Brain microvascular endothelial cell (primary cell): ENCODE measurements around the gene CTAG1A.
A peak's percentile ranks its signal among the peaks of the same experiment; 100 is the strongest.

ENCODE experiments used
- DNase-seq: peaks from one replicate; pipeline ENCODE4 v3.0.0-alpha.2; 2020
- H3K27ac ChIP-seq: fragments of 250-450 bp; sonication (Bioruptor Pico); 2 replicates; pipeline ENCODE4 v1.5.1; 2020; ENCODE audit warnings: mild to moderate bottlenecking, moderate library complexity
- H3K27me3 ChIP-seq: fragments of 250-450 bp; sonication (Bioruptor Pico); replicated peaks from 2 replicates; pipeline ENCODE4 v1.5.1; 2020; ENCODE audit warnings: mild to moderate bottlenecking
- H3K36me3 ChIP-seq: fragments of 250-450 bp; sonication (Bioruptor Pico); replicated peaks from 2 replicates; pipeline ENCODE4 v1.5.1; 2020; ENCODE audit warnings: mild to moderate bottlenecking
- H3K4me3 ChIP-seq: 2 replicates; pipeline ENCODE4 v1.5.1; 2011; ENCODE audit warnings: low read depth, mild to moderate bottlenecking, control low read depth, low read length, moderate library complexity
- CTCF ChIP-seq: IDR thresholded peaks from 2 replicates; pipeline ENCODE4 v1.5.1; 2011; ENCODE audit warnings: low read depth, mild to moderate bottlenecking, moderate library complexity, low read length, control low read depth, inconsistent platforms; ENCODE audit errors: missing control alignments
- in situ Hi-C: cut with HindIII; loops from 2 replicates; pipeline ENCODE4 v1.10.0; 2017; ENCODE audit warnings: low sequenced_read_pairs, low pct_ligation_motif_present

The CTAG1A gene

GRCh38 chrX:154541896-154542722, 42.8 kb upstream of the CTAG1A start:
- H3K27ac ChIP-seq, result peak overlapping the region; percentile 77
- no peaks in the 10 kb centered on the region for H3K27me3 ChIP-seq
- in situ Hi-C loops, result no loop called here
- H3K4me3 ChIP-seq, result no peak overlapping the region
- DNase-seq, result peak; percentile 91
- TF ChIP-seq CTCF, result no peak
- no peaks in the 10 kb centered on the region for H3K36me3 ChIP-seq

GRCh38 chrX:154542723-154543424, 42.1 kb upstream of the CTAG1A start:
- H3K4me3 ChIP-seq, result no peak overlapping the region
- in situ Hi-C loops, result no loop called here
- no peaks in the 10 kb centered on the region for H3K27me3 ChIP-seq
- TF ChIP-seq CTCF, result no peak
- DNase-seq, result no peak
- H3K36me3 ChIP-seq, result no peaks in the 10 kb centered on the region
- peak overlapping the region; percentile 77 for H3K27ac ChIP-seq

GRCh38 chrX:154545673-154546274, 39.2 kb upstream of the CTAG1A start:
- in situ Hi-C loops, result no loop called here
- no peak for DNase-seq
- Histone ChIP-seq H3K36me3 (no peaks in the 10 kb centered on the region), H3K4me3 (peak overlapping the region; percentile 78), H3K27ac (no peak overlapping the region), H3K27me3 (no peaks in the 10 kb centered on the region)
- TF ChIP-seq CTCF, result no peak

- no peak for DNase-seq
- in situ Hi-C loops, result no loop called here
- peak within 1 kb of the TSS; percentile 83 for H3K27ac ChIP-seq
- H3K36me3 ChIP-seq, result no peaks in the 10 kb centered on the region
- peak within 1 kb of the TSS; percentile 78 for H3K4me3 ChIP-seq
- no peaks in the 10 kb centered on the region for H3K27me3 ChIP-seq
- no peak for TF ChIP-seq CTCF
These were observed 38.3 kb upstream of the CTAG1A start, which contains the start of gene G6PD for GRCh38 chrX:154546354-154547244. G6PD (minus strand) TSS chrX:154546846; CDS start chrX:154546155, 691 bp downstream.

GRCh38 chrX:154547245-154548027, 37.5 kb upstream of the CTAG1A start, which contains the start of gene IKBKG:
IKBKG (plus strand) TSS chrX:154547620; CDS start chrX:154552003, 4,383 bp downstream.
- H3K4me3 ChIP-seq, result peak within 1 kb of the TSS; percentile 78
- in situ Hi-C loops, result no loop called here
- H3K36me3 ChIP-seq, result no peaks in the 10 kb centered on the region
- H3K27ac ChIP-seq, result peak within 1 kb of the TSS; percentile 83
- no peaks in the 10 kb centered on the region for H3K27me3 ChIP-seq
- peak; percentile 83 for DNase-seq
- TF ChIP-seq CTCF, result no peak
